HG02870 (cell line): Measurements from ENCODE around the gene AHDC1.

Experiments
- ATAC-seq: cut with Tn5 transposase; IDR thresholded peaks from one replicate; pipeline ENCODE4 v1.9.1; 2021; ENCODE audit warnings: mild to moderate bottlenecking, moderate library complexity; ENCODE audit not compliant: unreplicated experiment

The AHDC1 gene

GRCh38 chr1:27615346-27616192, 11.6 kb upstream of the AHDC1 start:
- ATAC-seq: no peak

GRCh38 chr1:27614625-27615344, 10.8 kb upstream of the AHDC1 start:
- no peak for ATAC-seq

- ATAC-seq: no peak
Measured at GRCh38 chr1:27614043-27614624, 10.2 kb upstream of the AHDC1 start.

- no peak for ATAC-seq
Measured at GRCh38 chr1:27612718-27613117, 8.8 kb upstream of the AHDC1 start.

- ATAC-seq: no peak
Measured at GRCh38 chr1:27611450-27611849, 7.5 kb upstream of the AHDC1 start.

- no peak for ATAC-seq
Measured at GRCh38 chr1:27609618-27610240, 5.8 kb upstream of the AHDC1 start.

GRCh38 chr1:27609210-27609555, 5.2 kb upstream of the AHDC1 start:
- ATAC-seq: no peak

- no peak for ATAC-seq
Measured at GRCh38 chr1:27607239-27607804, 3.4 kb upstream of the AHDC1 start.

- ATAC-seq: no peak
Measured at GRCh38 chr1:27606708-27607238, 2.8 kb upstream of the AHDC1 start.

- ATAC-seq: no peak
Measured at GRCh38 chr1:27605796-27606707, 2.1 kb upstream of the AHDC1 start.

- ATAC-seq: no peak
Measured at GRCh38 chr1:27605300-27605766, 1.4 kb upstream of the AHDC1 start.

- ATAC-seq: no peak
Measured at GRCh38 chr1:27604579-27605299, 795 bp upstream of the AHDC1 start.

GRCh38 chr1:27603309-27603680, 649 bp downstream of the AHDC1 start:
- no peak for ATAC-seq

- no peak for ATAC-seq
Measured at GRCh38 chr1:27602462-27603308, 1.3 kb downstream of the AHDC1 start.

- ATAC-seq: no peak
Measured at GRCh38 chr1:27601771-27602461, 2.0 kb downstream of the AHDC1 start.

- ATAC-seq: no peak
Measured at GRCh38 chr1:27601321-27601770, 2.6 kb downstream of the AHDC1 start.

- ATAC-seq: no peak
Measured at GRCh38 chr1:27600498-27601175, 3.3 kb downstream of the AHDC1 start.
